ENCODE measurements around the gene CPB2.

GRCh38 chr13:46102255-46102605 is 2.6 kb downstream of the CPB2 start:
- TF ChIP-seq CTCF (conservative IDR thresholded peaks at IDR 0.05; ENCODE audit: low read length) (no peak), EZH2phosphoT487 (IDR thresholded peaks at IDR 0.05; ENCODE audit: borderline replicate concordance) (no peak)

Data from Loucy (cell line).